ENCODE data around the gene GPD2.

Gene GPD2

GRCh38 chr2:156445296-156446220, 9.4 kb downstream of the GPD2 start:
- POLR2A ChIA-PET (ENCODE audit: low non-redundant PET): no interaction called here
- CTCF ChIA-PET: no interaction called here
- H3K27ac ChIP-seq: peak overlapping the region; percentile 45
- DNase-seq (ENCODE audit: low spot score): peak; percentile 55
- TF ChIP-seq CTCF (conservative IDR thresholded peaks at IDR 0.05; ENCODE audit: low read depth): no peak

- no peak for TF ChIP-seq CTCF (conservative IDR thresholded peaks at IDR 0.05; ENCODE audit: low read depth)
- DNase-seq (ENCODE audit: low spot score): no peak
- H3K27ac ChIP-seq: no peak overlapping the region
- POLR2A ChIA-PET (ENCODE audit: low non-redundant PET): no interaction called here
- CTCF ChIA-PET: no interaction called here
Measured at GRCh38 chr2:156447761-156448160, 11.6 kb downstream of the GPD2 start.

GRCh38 chr2:156448766-156449165, 12.6 kb downstream of the GPD2 start:
- CTCF ChIA-PET: no interaction called here

GRCh38 chr2:156452971-156453370, 16.8 kb downstream of the GPD2 start:
- CTCF ChIA-PET: interaction anchor here (0.7 kb wide), 1 partner anchor 49 kb away, joined by 3 read pairs; no protein-coding TSS in a partner anchor
- H3K27ac ChIP-seq: no peak overlapping the region
- POLR2A ChIA-PET (ENCODE audit: low non-redundant PET): no interaction called here
- no peak for TF ChIP-seq CTCF (conservative IDR thresholded peaks at IDR 0.05; ENCODE audit: low read depth)
- DNase-seq (ENCODE audit: low spot score): no peak

More at GRCh38 chr2:156448766-156449165, 12.6 kb downstream of the GPD2 start:
- TF ChIP-seq CTCF (conservative IDR thresholded peaks at IDR 0.05; ENCODE audit: low read depth): no peak
- no peak for DNase-seq (ENCODE audit: low spot score)
- POLR2A ChIA-PET (ENCODE audit: low non-redundant PET): no interaction called here
- H3K27ac ChIP-seq: no peak overlapping the region

- ChIA-PET POLR2A (ENCODE audit: low non-redundant PET) (no interaction called here), CTCF (no interaction called here)
- DNase-seq (ENCODE audit: low spot score): peak; percentile 70
- no peak overlapping the region for H3K27ac ChIP-seq
- no peak for TF ChIP-seq CTCF (conservative IDR thresholded peaks at IDR 0.05; ENCODE audit: low read depth)
Measured at GRCh38 chr2:156455361-156455975, 19.3 kb downstream of the GPD2 start.

- no peak overlapping the region for H3K27ac ChIP-seq
- DNase-seq (ENCODE audit: low spot score): no peak
- CTCF ChIA-PET: interaction anchor here (0.6 to 1.0 kb wide), 2 partner anchors 17 to 61 kb away, joined by 3 read pairs; no protein-coding TSS in a partner anchor
- POLR2A ChIA-PET (ENCODE audit: low non-redundant PET): no interaction called here
- no peak for TF ChIP-seq CTCF (conservative IDR thresholded peaks at IDR 0.05; ENCODE audit: low read depth)
Measured at GRCh38 chr2:156456616-156457015, 20.4 kb downstream of the GPD2 start.
